HG03175 (cell line): ENCODE measurements around the gene B3GALT6.

ENCODE experiments used
- ATAC-seq: cut with Tn5 transposase; IDR thresholded peaks from one replicate; pipeline ENCODE4 v1.9.1; 2021; ENCODE audit warnings: mild to moderate bottlenecking, moderate library complexity; ENCODE audit not compliant: unreplicated experiment

Gene B3GALT6

GRCh38 chr1:1200876-1201810 is 30.9 kb upstream of the B3GALT6 start:
- no peak for ATAC-seq

DNA sequence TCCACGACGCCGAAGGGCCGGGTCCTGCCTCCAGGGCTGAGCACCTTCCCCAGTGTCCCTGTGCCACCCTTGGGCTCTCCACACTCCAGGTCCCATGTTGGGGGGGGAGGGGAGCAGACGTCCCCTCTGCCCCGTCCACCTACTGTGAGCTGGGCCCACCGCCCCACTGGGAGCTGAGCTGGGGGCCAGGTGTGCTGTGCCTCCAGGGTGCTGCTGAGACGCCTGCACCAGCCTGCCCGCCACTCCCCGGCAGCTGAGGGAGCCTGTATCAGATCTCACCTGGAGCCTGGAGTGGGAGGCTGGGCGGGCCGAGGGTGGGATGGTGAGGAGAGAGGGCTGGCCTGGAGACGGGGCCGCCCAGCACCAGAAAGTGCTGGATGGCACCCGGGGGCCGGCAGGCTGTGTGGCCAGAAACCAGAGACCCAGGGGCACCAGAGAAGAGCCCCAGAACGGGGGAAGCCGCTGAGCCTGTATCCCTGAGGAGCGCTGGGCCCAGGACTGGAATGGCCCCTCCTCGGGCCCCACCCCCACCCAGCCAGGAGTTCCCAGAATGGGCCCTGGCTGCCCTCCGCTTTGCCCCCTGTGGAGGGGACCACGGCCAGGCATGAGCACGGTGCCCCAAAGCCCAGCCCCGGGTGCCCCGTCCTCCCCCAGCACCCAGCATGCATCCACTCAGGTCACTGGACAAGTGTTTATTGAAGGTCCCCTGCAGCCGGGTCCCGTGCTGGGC is 29.0 kb upstream of the B3GALT6 start:
- ATAC-seq: no peak

GRCh38 chr1:1203561-1204424 is 28.2 kb upstream of the B3GALT6 start:
- ATAC-seq: no peak

GRCh38 chr1:1204425-1204920 is 27.6 kb upstream of the B3GALT6 start:
- no peak for ATAC-seq

- no peak for ATAC-seq
These were observed 26.9 kb upstream of the B3GALT6 start for GRCh38 chr1:1204998-1205768.

DNA sequence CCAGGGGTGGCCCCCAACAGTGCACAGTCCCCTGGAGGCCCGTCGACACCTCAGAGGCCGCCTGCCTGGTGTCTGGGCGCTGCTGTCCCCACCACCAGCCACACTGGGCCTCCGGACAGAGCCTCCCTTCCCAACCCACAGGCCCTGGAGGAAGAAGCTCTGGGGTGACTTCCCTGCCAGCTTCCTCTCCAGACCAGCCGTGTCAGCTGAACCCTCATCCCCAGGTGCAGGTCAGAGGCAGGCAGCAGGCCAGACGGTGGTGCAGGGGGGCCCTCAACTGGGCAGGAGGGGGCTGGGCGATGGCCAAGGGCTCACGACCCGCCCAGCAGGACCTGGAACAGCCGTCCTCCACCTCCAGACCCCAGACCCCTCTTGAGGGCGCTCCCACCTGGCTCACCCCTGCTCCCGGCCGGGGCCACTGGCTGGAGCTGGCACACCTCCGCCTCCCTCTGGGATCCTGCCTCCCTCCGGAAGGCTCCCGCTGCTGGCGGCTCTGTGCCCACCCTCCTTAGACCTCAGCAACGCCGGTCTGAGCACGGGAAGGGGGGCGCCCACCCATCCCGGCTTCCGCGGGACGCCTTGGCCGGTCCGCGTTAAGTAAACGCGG is 26.2 kb upstream of the B3GALT6 start:
- no peak for ATAC-seq

DNA sequence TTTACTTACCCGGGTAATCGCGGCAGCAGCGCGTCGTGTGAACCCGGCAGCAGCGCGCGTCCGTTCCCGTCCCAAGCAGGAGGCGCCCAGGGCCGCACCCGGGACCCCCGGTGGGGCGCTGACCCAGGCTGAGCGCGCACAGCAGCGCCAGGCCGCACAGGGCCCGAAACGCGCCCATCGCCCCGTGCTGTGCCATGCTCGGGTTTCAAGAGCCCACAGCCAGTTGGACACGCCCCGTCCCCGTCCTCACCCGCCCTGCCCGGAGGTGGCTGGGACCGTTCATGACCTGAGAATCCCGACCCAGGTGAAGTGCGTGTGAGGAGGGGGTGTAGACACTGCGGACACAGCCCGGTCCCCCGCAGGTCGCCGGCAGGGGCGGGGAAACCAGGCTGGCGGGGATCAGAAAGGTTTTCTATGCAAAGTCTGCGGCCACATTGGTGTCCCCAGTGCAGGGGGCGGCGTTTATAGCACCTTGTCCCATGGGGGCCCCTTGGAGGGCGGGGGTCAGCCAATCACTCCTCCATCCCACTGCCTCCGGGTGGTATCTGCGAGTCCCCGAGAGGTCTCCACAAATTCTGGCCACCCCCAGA is 25.6 kb upstream of the B3GALT6 start, which contains the start of gene TNFRSF18:
TNFRSF18 (minus strand) TSS at position 217 of the 590 bp plus-strand sequence; CDS start at position 196, 21 bp downstream.
- no peak for ATAC-seq

DNA sequence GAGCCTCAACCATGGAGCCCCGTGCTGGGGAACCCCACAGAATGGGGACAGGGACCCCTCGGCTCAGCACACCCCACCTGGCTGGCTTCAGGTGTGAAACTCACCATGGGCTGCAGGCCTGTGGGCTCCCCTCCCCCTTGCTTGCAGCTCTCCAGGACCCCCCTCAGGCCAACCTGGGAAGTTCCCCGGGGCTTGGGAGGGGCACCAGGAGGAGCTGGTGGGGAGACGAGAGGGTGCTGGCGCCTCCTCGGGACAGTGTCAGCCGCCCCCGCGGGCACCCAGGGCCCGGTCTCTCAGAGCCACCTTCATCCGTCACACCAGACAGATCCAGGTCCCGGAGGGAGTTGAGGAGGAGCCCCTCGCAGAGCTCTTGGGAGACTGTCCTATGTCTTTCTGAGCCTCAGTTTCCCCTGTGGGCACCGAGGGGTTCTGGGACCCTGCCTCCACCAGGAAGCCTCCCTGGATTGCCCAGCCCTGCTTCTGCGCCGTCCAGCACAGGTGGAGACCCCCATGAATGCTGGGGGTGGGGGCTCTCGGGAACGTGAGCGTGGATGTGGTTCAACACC is 25.0 kb upstream of the B3GALT6 start:
- ATAC-seq: no peak

DNA sequence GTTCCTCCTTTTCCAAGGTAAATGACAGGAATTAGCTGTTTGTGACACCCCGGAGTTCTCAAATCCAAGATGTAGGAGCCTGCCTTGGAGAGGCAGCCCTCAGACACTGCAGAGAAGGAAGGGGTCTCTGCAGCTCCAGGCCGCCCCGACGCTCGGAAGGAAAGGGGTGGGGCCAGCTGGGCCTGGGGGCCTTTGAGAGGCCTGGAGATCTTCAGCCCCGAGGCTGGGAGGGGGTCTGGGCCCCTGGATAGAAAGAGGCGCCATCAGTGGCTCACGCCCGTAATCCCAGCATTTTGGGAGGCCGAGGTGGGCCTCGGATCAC is 24.5 kb upstream of the B3GALT6 start:
- no peak for ATAC-seq

- no peak for ATAC-seq
These were observed 23.2 kb upstream of the B3GALT6 start for GRCh38 chr1:1208713-1209433.

- ATAC-seq: no peak
These were observed 21.1 kb upstream of the B3GALT6 start for GRCh38 chr1:1210726-1211540.

- ATAC-seq: no peak
These were observed 20.2 kb upstream of the B3GALT6 start for GRCh38 chr1:1211541-1212441.

- ATAC-seq: no peak
These were observed 19.2 kb upstream of the B3GALT6 start for GRCh38 chr1:1212780-1213344.

DNA sequence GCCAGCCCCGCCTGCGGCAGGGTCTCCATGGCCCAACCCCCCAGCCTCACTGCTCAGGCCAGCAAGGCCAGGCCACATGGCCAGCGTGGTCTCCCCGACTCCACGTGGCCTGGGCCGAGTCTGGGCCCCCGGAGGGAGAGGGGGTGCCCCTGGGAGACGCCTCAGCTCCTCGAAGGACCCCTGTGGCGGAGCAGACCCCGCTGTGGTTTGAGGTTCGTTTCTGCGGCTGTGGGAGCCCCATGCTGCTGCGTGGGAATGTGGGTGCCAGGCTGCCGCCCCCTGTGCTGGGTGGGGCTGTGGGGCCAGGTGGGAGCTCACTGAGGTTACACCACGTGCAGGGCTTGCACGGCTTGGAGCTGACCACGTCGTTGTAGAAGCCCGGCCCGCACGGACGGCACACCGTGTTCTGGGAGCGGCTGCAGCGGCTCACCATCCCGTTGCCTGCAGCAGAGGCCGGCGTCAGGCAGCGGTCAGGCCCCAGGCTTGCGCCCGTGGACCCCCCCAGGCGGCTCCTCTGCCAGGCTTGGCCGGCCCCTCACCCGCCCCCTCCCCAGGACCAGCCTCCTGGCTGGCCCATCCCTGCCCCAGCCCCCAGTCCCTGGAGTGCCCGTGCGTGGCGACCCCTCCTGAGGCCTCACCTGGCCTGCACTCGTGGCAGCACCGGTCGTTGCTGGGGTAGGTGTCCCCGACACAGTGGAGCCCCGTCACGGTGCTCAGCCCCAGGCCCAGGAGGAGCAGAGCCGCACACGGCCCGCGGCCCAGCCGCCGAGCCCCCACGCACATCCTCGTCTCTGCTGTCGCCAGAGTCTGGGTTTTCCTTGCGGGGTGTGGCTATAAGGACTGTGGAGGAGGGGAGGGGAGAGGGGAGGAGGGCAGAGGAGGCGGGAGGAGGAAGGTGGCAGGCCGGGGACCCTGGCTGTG is 18.4 kb upstream of the B3GALT6 start, which contains the start of gene TNFRSF4:
TNFRSF4 (minus strand) TSS at position 809 of the 921 bp plus-strand sequence; CDS start at position 783, 26 bp downstream.
- no peak for ATAC-seq

GRCh38 chr1:1215080-1215676 is 16.9 kb upstream of the B3GALT6 start:
- no peak for ATAC-seq
